H9 (cell line): ENCODE data around the gene MACIR. TPM values are rescaled to one million over a fixed set of nuclear protein-coding genes. Genes with fewer than 3 reads are reported as not detected.

ENCODE experiments used
- DNase-seq: peaks from one replicate; pipeline ENCODE4 v3.0.0-alpha.2; 2017
- H2AFZ ChIP-seq: one replicate; pipeline ENCODE4 v1.6.1; 2013; ENCODE audit warnings: mild to moderate bottlenecking, low read length, control low read depth, moderate library complexity
- H2AK5ac ChIP-seq: 2 replicates; pipeline ENCODE4 v1.6.1; 2013; ENCODE audit warnings: low read length, control low read depth, mixed read lengths; ENCODE audit not compliant: insufficient read length
- H2BK120ac ChIP-seq: one replicate; pipeline ENCODE4 v1.6.1; 2013; ENCODE audit warnings: low read depth, mild to moderate bottlenecking, low read length, control low read depth, inconsistent platforms; ENCODE audit not compliant: poor library complexity, severe bottlenecking
- H2BK12ac ChIP-seq: 2 replicates; pipeline ENCODE4 v1.6.1; 2013; ENCODE audit warnings: low read length, control low read depth, mixed read lengths, low read depth; ENCODE audit not compliant: insufficient read length
- H2BK15ac ChIP-seq: 2 replicates; pipeline ENCODE4 v1.6.1; 2013; ENCODE audit warnings: low read depth, low read length, control low read depth
- H2BK20ac ChIP-seq: one replicate; pipeline ENCODE4 v1.6.1; 2013; ENCODE audit warnings: low read depth, mild to moderate bottlenecking, low read length, control low read depth, inconsistent platforms; ENCODE audit not compliant: poor library complexity, severe bottlenecking
- H2BK5ac ChIP-seq: 2 replicates; pipeline ENCODE4 v1.6.1; 2013; ENCODE audit warnings: low read length, control low read depth, mixed read lengths; ENCODE audit not compliant: insufficient read length
- H3K14ac ChIP-seq: 2 replicates; pipeline ENCODE4 v1.6.1; 2013; ENCODE audit warnings: low read length, control low read depth; ENCODE audit not compliant: insufficient read depth
- H3K18ac ChIP-seq: 2 replicates; pipeline ENCODE4 v1.6.1; 2013; ENCODE audit warnings: low read depth, mild to moderate bottlenecking, mixed read lengths, low read length, control low read depth; ENCODE audit not compliant: insufficient read length
- H3K23ac ChIP-seq: 2 replicates; pipeline ENCODE4 v1.6.1; 2013; ENCODE audit warnings: low read length, control low read depth, mixed read lengths, low read depth; ENCODE audit not compliant: insufficient read length
- H3K23me2 ChIP-seq: 2 replicates; pipeline ENCODE4 v1.6.1; 2013; ENCODE audit warnings: low read depth, mild to moderate bottlenecking, mixed read lengths, low read length, control low read depth; ENCODE audit not compliant: insufficient read length, poor library complexity, severe bottlenecking
- H3K27ac ChIP-seq: 2 replicates; pipeline ENCODE4 v1.5.1; 2013; ENCODE audit warnings: low read length, control low read depth, mixed read lengths, low read depth; ENCODE audit not compliant: insufficient read length
- H3K27me3 ChIP-seq: 2 replicates; pipeline ENCODE4 v1.6.1; 2013; ENCODE audit warnings: low read length, control low read depth, inconsistent platforms; ENCODE audit not compliant: insufficient read depth
- H3K4ac ChIP-seq: 2 replicates; pipeline ENCODE4 v1.6.1; 2013; ENCODE audit warnings: low read depth, mild to moderate bottlenecking, control low read depth, inconsistent platforms, low read length, moderate library complexity
- H3K4me1 ChIP-seq: 2 replicates; pipeline ENCODE4 v1.6.1; 2013; ENCODE audit warnings: low read length, control low read depth, inconsistent platforms; ENCODE audit not compliant: insufficient read depth
- H3K4me2 ChIP-seq: 2 replicates; pipeline ENCODE4 v1.6.1; 2013; ENCODE audit warnings: low read length, control low read depth, mixed read lengths; ENCODE audit not compliant: insufficient read length, insufficient read depth
- H3K56ac ChIP-seq: 2 replicates; pipeline ENCODE4 v1.6.1; 2013; ENCODE audit warnings: low read depth, mild to moderate bottlenecking, mixed read lengths, low read length, control low read depth; ENCODE audit not compliant: insufficient read length
- H3K79me1 ChIP-seq: 2 replicates; pipeline ENCODE4 v1.6.1; 2013; ENCODE audit warnings: low read depth, mild to moderate bottlenecking, moderate library complexity, low read length, control low read depth, inconsistent platforms; ENCODE audit not compliant: insufficient read depth, poor library complexity, severe bottlenecking
- H3K79me2 ChIP-seq: 2 replicates; pipeline ENCODE4 v1.6.1; 2013; ENCODE audit warnings: low read length, control low read depth, inconsistent platforms; ENCODE audit not compliant: insufficient read depth
- H3K9ac ChIP-seq: 2 replicates; pipeline ENCODE4 v1.6.1; 2013; ENCODE audit warnings: low read length, control low read depth, mixed read lengths; ENCODE audit not compliant: insufficient read length; ENCODE audit errors: extremely low read depth
- H3K9me3 ChIP-seq: one replicate; pipeline ENCODE4 v1.6.1; 2013; ENCODE audit warnings: low read depth, low read length, inconsistent platforms; ENCODE audit not compliant: control insufficient read depth
- H3T11ph ChIP-seq: one replicate; pipeline ENCODE4 v1.6.1; 2013; ENCODE audit warnings: mild to moderate bottlenecking, low read length, control low read depth, inconsistent platforms
- H4K20me1 ChIP-seq: one replicate; pipeline ENCODE4 v1.6.1; 2013; ENCODE audit not compliant: control insufficient read depth, insufficient read length, insufficient read depth
- H4K5ac ChIP-seq: 2 replicates; pipeline ENCODE4 v1.6.1; 2013; ENCODE audit warnings: low read depth, mild to moderate bottlenecking, mixed read lengths, low read length, control low read depth; ENCODE audit not compliant: insufficient read length
- H4K8ac ChIP-seq: replicated peaks from 2 replicates; pipeline ENCODE4 v1.6.1; 2013; ENCODE audit warnings: low read length, control low read depth, mixed read lengths, low read depth; ENCODE audit not compliant: insufficient read length
- H4K91ac ChIP-seq: 2 replicates; pipeline ENCODE4 v1.6.1; 2013; ENCODE audit warnings: low read depth, mild to moderate bottlenecking, moderate library complexity, mixed read lengths, low read length, control low read depth; ENCODE audit not compliant: insufficient read length
- H3K27ac Mint-ChIP-seq, 3 experiments: 2 replicates in 2 of 3; 3 replicates in 1 of 3; pipeline ENCODE4 v1.8.0; 2020 to 2021; ENCODE audit warnings: mixed read lengths in 3 of 3, mild to moderate bottlenecking in 1 of 3, moderate library complexity in 1 of 3
- H3K27me3 Mint-ChIP-seq: 2 replicates; pipeline ENCODE4 v1.8.0; 2021; ENCODE audit warnings: low read depth, mild to moderate bottlenecking, moderate library complexity, mixed read lengths
- H3K36me3 Mint-ChIP-seq, 3 experiments: 2 replicates in 2 of 3; 3 replicates in 1 of 3; pipeline ENCODE4 v1.8.0; 2020 to 2021; ENCODE audit warnings: low read depth in 3 of 3, mixed read lengths in 3 of 3; ENCODE audit not compliant: insufficient read depth in 1 of 3
- H3K4me1 Mint-ChIP-seq, 2 experiments: 2 replicates each; pipeline ENCODE4 v1.8.0; 2020; ENCODE audit warnings: mixed read lengths in 2 of 2
- H3K4me3 Mint-ChIP-seq, 2 experiments: 2 replicates in 1 of 2; 3 replicates in 1 of 2; pipeline ENCODE4 v1.8.0; 2020 to 2021; ENCODE audit warnings: mild to moderate bottlenecking in 2 of 2, mixed read lengths in 2 of 2, moderate library complexity in 1 of 2
- H3K9me3 Mint-ChIP-seq, 2 experiments: 2 replicates in 1 of 2; 3 replicates in 1 of 2; pipeline ENCODE4 v1.8.0; 2020; ENCODE audit warnings: mild to moderate bottlenecking in 2 of 2, mixed read lengths in 2 of 2, moderate library complexity in 1 of 2
- total RNA-seq: library from RNA; stranded (reverse); gene quantifications from 2 replicates; pipeline ENCODE4 v1.2.1, GENCODE V29; 2021
- TF ChIP-seq, protein P1 (sequence below): fragments of 200-600 bp; sonication (generic); conservative IDR thresholded peaks from 3 replicates; pipeline ENCODE4 v1.8.0; 2021; ENCODE audit warnings: antibody characterized with exemption, mild to moderate bottlenecking

The MACIR gene
- total RNA-seq, 1 experiment from 2014 or later: 11.7 TPM

DNA sequence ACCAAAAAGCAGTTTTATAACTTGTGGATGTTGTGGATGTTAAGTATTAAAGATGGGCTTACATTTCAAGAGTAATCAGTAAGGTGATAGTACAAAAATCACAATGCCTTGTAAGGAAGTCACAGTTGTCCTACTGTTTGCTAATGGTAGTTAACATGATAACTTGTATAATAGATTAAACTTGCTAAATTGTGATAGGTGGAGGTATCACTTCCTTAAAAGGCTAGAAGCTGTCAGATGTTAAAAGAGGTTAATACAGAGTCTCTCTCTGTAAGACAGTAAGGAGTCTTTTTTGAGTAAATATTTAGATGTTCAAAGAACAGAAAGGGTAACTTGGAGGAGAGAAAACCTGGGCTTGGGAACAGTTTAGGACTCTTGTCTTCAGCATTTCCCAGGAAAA is 14.2 kb upstream of the MACIR start:
- no peak overlapping the region for H2AFZ ChIP-seq
- Mint-ChIP-seq H3K4me1 (peaks cover 3% of the 10 kb centered on the region in 2 experiments; a peak in 2 of 4 replicates), H3K27ac (no peak overlapping the region), H3K9me3 (peaks cover 6 to 9% of the 10 kb centered on the region in 2 experiments; a peak in 4 of 5 replicates), H3K4me3 (no peak overlapping the region), H3K27me3 (no peaks in the 10 kb centered on the region), H3K36me3 (peaks cover 0 to 4% (median 0%) of the 10 kb centered on the region in 3 experiments; a peak in 2 of 7 replicates)
- H3K27me3 ChIP-seq: no peaks in the 10 kb centered on the region
- H3K23ac ChIP-seq: no peak overlapping the region
- H3K79me2 ChIP-seq: no peaks in the 10 kb centered on the region
- no peak for DNase-seq
- TF ChIP-seq, protein P1, sequence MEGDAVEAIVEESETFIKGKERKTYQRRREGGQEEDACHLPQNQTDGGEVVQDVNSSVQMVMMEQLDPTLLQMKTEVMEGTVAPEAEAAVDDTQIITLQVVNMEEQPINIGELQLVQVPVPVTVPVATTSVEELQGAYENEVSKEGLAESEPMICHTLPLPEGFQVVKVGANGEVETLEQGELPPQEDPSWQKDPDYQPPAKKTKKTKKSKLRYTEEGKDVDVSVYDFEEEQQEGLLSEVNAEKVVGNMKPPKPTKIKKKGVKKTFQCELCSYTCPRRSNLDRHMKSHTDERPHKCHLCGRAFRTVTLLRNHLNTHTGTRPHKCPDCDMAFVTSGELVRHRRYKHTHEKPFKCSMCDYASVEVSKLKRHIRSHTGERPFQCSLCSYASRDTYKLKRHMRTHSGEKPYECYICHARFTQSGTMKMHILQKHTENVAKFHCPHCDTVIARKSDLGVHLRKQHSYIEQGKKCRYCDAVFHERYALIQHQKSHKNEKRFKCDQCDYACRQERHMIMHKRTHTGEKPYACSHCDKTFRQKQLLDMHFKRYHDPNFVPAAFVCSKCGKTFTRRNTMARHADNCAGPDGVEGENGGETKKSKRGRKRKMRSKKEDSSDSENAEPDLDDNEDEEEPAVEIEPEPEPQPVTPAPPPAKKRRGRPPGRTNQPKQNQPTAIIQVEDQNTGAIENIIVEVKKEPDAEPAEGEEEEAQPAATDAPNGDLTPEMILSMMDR: no peak
- H4K20me1 ChIP-seq: no peaks in the 10 kb centered on the region
- no peak overlapping the region for H2BK120ac ChIP-seq
- no peaks in the 10 kb centered on the region for H3K79me1 ChIP-seq
- no peak overlapping the region for H3T11ph ChIP-seq
- H2BK20ac ChIP-seq: no peak overlapping the region
- H4K91ac ChIP-seq: no peak overlapping the region
- no peak overlapping the region for H2BK15ac ChIP-seq
- no peak overlapping the region for H2BK12ac ChIP-seq
- H3K4me1 ChIP-seq: no peaks in the 10 kb centered on the region
- H3K9ac ChIP-seq: no peak overlapping the region
- H4K5ac ChIP-seq: no peak overlapping the region
- no peak overlapping the region for H3K4ac ChIP-seq
- no peak overlapping the region for H2BK5ac ChIP-seq
- H3K9me3 ChIP-seq: no peaks in the 10 kb centered on the region
- H3K27ac ChIP-seq: no peak overlapping the region
- H4K8ac ChIP-seq: no peak overlapping the region
- H3K23me2 ChIP-seq: no peaks in the 10 kb centered on the region
- no peak overlapping the region for H2AK5ac ChIP-seq
- no peak overlapping the region for H3K4me2 ChIP-seq
- H3K56ac ChIP-seq: no peak overlapping the region
- no peak overlapping the region for H3K18ac ChIP-seq
- H3K14ac ChIP-seq: no peak overlapping the region
